ENCODE data around the gene BHLHA15. TPM values are rescaled to one million over a fixed set of nuclear protein-coding genes. Genes with fewer than 3 reads are reported as not detected.

Gene BHLHA15
- total RNA-seq, 1 experiment from 2014 or later = 3.4 TPM

DNA sequence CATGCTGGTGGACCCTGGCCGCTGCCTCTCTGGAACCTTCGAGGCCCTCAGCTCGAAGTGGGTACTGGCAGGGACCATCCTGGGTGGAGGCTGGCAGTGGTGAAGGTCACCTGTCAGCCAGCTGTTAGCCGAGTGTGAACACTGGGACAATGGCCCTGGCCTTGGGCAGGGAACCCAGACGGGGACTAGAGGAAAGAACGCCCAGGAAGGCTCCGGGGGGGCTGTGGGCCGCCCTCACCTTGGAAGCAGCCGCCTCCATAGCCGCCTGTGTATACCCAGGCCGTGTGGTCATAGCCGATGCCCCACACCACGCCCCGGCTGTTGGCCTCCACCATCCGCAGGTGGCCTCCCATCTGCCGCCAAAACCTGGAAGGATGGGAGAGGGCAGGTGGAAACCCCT, 17.6 kb downstream of the BHLHA15 start:
- intact Hi-C loops (cut with micrococcal nuclease; ENCODE audit: unreplicated experiment) = no loop called here
- no peaks in the 10 kb centered on the region for H3K9me3 ChIP-seq
- no peaks in the 10 kb centered on the region for H3K27me3 ChIP-seq (replicated peaks; ENCODE audit: control insufficient read depth, insufficient read depth, low read length)
- no peak overlapping the region for H3K4me3 ChIP-seq (ENCODE audit: low read depth, low read length)
- Mint-ChIP-seq H3K27me3 (ENCODE audit: insufficient read depth, unreplicated experiment) (no peaks in the 10 kb centered on the region), H3K4me3 (ENCODE audit: unreplicated experiment) (no peak overlapping the region), H3K27ac (ENCODE audit: unreplicated experiment) (no peak overlapping the region), H3K36me3 (ENCODE audit: insufficient read depth, unreplicated experiment) (peaks cover 8% of the 10 kb centered on the region), H3K4me1 (ENCODE audit: low read depth, unreplicated experiment) (no peaks in the 10 kb centered on the region), H3K9me3 (ENCODE audit: unreplicated experiment) (no peaks in the 10 kb centered on the region)
- CTCF ChIA-PET = no interaction called here
- no peaks in the 10 kb centered on the region for H3K4me1 ChIP-seq
- no peaks in the 10 kb centered on the region for H3K36me3 ChIP-seq (ENCODE audit: control insufficient read depth, insufficient read depth, low read length)
- TF ChIP-seq, protein P1, sequence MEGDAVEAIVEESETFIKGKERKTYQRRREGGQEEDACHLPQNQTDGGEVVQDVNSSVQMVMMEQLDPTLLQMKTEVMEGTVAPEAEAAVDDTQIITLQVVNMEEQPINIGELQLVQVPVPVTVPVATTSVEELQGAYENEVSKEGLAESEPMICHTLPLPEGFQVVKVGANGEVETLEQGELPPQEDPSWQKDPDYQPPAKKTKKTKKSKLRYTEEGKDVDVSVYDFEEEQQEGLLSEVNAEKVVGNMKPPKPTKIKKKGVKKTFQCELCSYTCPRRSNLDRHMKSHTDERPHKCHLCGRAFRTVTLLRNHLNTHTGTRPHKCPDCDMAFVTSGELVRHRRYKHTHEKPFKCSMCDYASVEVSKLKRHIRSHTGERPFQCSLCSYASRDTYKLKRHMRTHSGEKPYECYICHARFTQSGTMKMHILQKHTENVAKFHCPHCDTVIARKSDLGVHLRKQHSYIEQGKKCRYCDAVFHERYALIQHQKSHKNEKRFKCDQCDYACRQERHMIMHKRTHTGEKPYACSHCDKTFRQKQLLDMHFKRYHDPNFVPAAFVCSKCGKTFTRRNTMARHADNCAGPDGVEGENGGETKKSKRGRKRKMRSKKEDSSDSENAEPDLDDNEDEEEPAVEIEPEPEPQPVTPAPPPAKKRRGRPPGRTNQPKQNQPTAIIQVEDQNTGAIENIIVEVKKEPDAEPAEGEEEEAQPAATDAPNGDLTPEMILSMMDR (IDR thresholded peaks at IDR 0.05; ENCODE audit: insufficient read depth in 1 of 2, low read depth in 1 of 2, low read length in 1 of 2, severe bottlenecking in 1 of 2, unreplicated experiment in 1 of 2) = no peak
- no peak for DNase-seq
- no TSS peak for BruUV-seq (replicated peaks)
- POLR2A ChIA-PET = no interaction called here

DNA sequence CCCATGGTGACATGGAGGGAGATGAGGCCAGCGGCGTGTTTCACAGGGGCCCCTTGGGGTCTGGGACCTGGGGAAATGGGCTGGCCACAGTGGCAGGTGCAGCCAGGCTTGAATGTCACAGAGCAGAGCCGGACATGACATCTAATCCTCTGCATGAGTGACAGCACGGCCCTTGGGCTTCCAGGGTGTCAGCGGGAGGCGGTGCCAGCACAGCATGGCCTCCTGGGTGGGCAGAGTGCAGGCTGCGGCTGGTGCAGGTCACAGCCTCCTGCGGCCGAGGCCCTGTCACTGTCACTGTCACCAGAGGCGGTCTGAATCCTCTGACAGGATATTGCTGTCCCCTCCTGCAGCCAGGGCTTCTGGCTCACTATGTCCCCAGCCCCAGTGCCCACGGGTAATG, 18.2 kb downstream of the BHLHA15 start:
- Histone ChIP-seq H3K36me3 (ENCODE audit: control insufficient read depth, insufficient read depth, low read length) (no peaks in the 10 kb centered on the region), H3K27me3 (replicated peaks; ENCODE audit: control insufficient read depth, insufficient read depth, low read length) (no peaks in the 10 kb centered on the region), H3K4me1 (no peaks in the 10 kb centered on the region), H3K4me3 (ENCODE audit: low read depth, low read length) (no peak overlapping the region), H3K9me3 (no peaks in the 10 kb centered on the region)
- Mint-ChIP-seq H3K27me3 (ENCODE audit: insufficient read depth, unreplicated experiment) (no peaks in the 10 kb centered on the region), H3K4me1 (ENCODE audit: low read depth, unreplicated experiment) (no peaks in the 10 kb centered on the region), H3K36me3 (ENCODE audit: insufficient read depth, unreplicated experiment) (peaks cover 8% of the 10 kb centered on the region), H3K9me3 (ENCODE audit: unreplicated experiment) (no peaks in the 10 kb centered on the region), H3K4me3 (ENCODE audit: unreplicated experiment) (no peak overlapping the region), H3K27ac (ENCODE audit: unreplicated experiment) (no peak overlapping the region)
- DNase-seq = no peak
- BruUV-seq (replicated peaks) = no TSS peak
- POLR2A ChIA-PET = no interaction called here
- TF ChIP-seq, protein P1 (IDR thresholded peaks at IDR 0.05; ENCODE audit: insufficient read depth in 1 of 2, low read depth in 1 of 2, low read length in 1 of 2, severe bottlenecking in 1 of 2, unreplicated experiment in 1 of 2) = no peak
- CTCF ChIA-PET = no interaction called here
- intact Hi-C loops (cut with micrococcal nuclease; ENCODE audit: unreplicated experiment) = no loop called here

DNA sequence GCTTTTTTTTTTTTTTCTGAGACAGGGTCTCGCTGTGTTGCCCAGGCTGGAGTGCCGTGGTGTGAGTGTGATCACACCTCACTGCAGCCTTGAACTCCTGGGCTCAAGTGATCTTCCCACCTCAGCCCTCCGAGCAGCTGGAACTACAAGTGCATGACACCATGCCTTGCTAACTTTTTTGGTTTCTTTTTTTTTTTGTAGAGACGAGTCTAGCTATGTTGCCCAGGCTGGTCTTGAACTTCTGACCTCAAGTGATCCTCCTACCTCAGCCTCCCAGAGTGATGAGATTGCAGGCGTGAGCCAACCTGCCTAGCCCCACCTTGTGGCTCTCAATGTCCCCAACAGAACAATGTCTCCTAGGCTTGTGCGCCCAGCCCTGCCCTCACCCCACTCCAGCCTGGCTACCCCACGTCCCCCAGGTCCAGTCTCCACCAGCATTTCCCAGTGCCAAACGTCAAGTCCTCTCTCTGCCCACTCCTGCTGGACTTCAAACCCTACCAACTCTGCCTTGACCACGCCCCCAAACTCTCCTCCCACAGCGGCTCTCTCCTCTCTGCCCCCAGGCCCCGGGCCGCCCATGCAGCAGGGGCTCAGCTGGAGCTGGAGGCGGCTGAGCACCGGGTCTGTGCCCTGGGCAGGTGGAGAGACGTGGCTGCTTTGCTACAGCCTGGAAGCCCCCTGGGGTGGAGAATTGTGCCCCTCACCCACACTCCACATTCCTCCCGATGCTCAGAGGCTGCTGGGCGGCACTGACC, 18.9 kb downstream of the BHLHA15 start:
- no peaks in the 10 kb centered on the region for H3K9me3 Mint-ChIP-seq (ENCODE audit: unreplicated experiment)
- Histone ChIP-seq H3K9me3 (no peaks in the 10 kb centered on the region), H3K4me3 (ENCODE audit: low read depth, low read length) (no peak overlapping the region), H3K27me3 (replicated peaks; ENCODE audit: control insufficient read depth, insufficient read depth, low read length) (no peaks in the 10 kb centered on the region), H3K4me1 (no peaks in the 10 kb centered on the region), H3K36me3 (ENCODE audit: control insufficient read depth, insufficient read depth, low read length) (no peaks in the 10 kb centered on the region)
- peaks cover 8% of the 10 kb centered on the region for H3K36me3 Mint-ChIP-seq (ENCODE audit: insufficient read depth, unreplicated experiment)
- no peak for DNase-seq
- no peak overlapping the region for H3K4me3 Mint-ChIP-seq (ENCODE audit: unreplicated experiment)
- intact Hi-C loops (cut with micrococcal nuclease; ENCODE audit: unreplicated experiment) = no loop called here
- H3K27ac Mint-ChIP-seq (ENCODE audit: unreplicated experiment) = no peak overlapping the region
- POLR2A ChIA-PET = no interaction called here
- no TSS peak for BruUV-seq (replicated peaks)
- no peaks in the 10 kb centered on the region for H3K4me1 Mint-ChIP-seq (ENCODE audit: low read depth, unreplicated experiment)
- TF ChIP-seq, protein P1 (IDR thresholded peaks at IDR 0.05; ENCODE audit: insufficient read depth in 1 of 2, low read depth in 1 of 2, low read length in 1 of 2, severe bottlenecking in 1 of 2, unreplicated experiment in 1 of 2) = no peak
- H3K27me3 Mint-ChIP-seq (ENCODE audit: insufficient read depth, unreplicated experiment) = no peaks in the 10 kb centered on the region
- CTCF ChIA-PET = no interaction called here
